ENCODE data around the gene MAD1L1.

Gene MAD1L1

GRCh38 chr7:2080477-2080876 is 152.3 kb downstream of the MAD1L1 start:
- H3K4me2 ChIP-seq (ENCODE audit: low read depth, low read length, poor library complexity, severe bottlenecking): no peak overlapping the region
- no peak overlapping the region for H3K4me3 ChIP-seq (ENCODE audit: insufficient read depth, low read length, poor library complexity, severe bottlenecking)
- H2AFZ ChIP-seq (ENCODE audit: low read depth, low read length, severe bottlenecking): no peak overlapping the region
- no peaks in the 10 kb centered on the region for H3K9me2 ChIP-seq (replicated peaks; ENCODE audit: insufficient read depth, low read length)
- no peak overlapping the region for H3K9ac ChIP-seq (ENCODE audit: low read length)
- H3F3A ChIP-seq (ENCODE audit: insufficient read depth): no peaks in the 10 kb centered on the region
- no peak for TF ChIP-seq CTCF (IDR thresholded peaks at IDR 0.05; ENCODE audit: insufficient read depth, low read length, poor library complexity, severe bottlenecking)
- no peak for TF ChIP-seq EZH2phosphoT487 (conservative IDR thresholded peaks at IDR 0.05; ENCODE audit: low read length)
- no peaks in the 10 kb centered on the region for H3K9me3 ChIP-seq (ENCODE audit: insufficient read depth, low read length)
- no peaks in the 10 kb centered on the region for H3K79me2 ChIP-seq (ENCODE audit: insufficient read depth, low read length)
- no peaks in the 10 kb centered on the region for H3K27me3 ChIP-seq (ENCODE audit: low read length)
- no peak overlapping the region for H3K27ac ChIP-seq (ENCODE audit: low read depth, low read length)
- no peaks in the 10 kb centered on the region for H3K36me3 ChIP-seq (ENCODE audit: low read length)
- no peaks in the 10 kb centered on the region for H4K20me1 ChIP-seq (ENCODE audit: low read depth, low read length)

GRCh38 chr7:2080060-2080387 is 152.7 kb downstream of the MAD1L1 start:
- TF ChIP-seq CTCF (IDR thresholded peaks at IDR 0.05; ENCODE audit: insufficient read depth, low read length, poor library complexity, severe bottlenecking) (no peak), EZH2phosphoT487 (conservative IDR thresholded peaks at IDR 0.05; ENCODE audit: low read length) (no peak)
- H3K79me2 ChIP-seq (ENCODE audit: insufficient read depth, low read length): no peaks in the 10 kb centered on the region
- H3K36me3 ChIP-seq (ENCODE audit: low read length): no peaks in the 10 kb centered on the region
- H3K9me3 ChIP-seq (ENCODE audit: insufficient read depth, low read length): no peaks in the 10 kb centered on the region
- H3K27ac ChIP-seq (ENCODE audit: low read depth, low read length): no peak overlapping the region
- no peak overlapping the region for H3K4me3 ChIP-seq (ENCODE audit: insufficient read depth, low read length, poor library complexity, severe bottlenecking)
- no peak overlapping the region for H2AFZ ChIP-seq (ENCODE audit: low read depth, low read length, severe bottlenecking)
- no peaks in the 10 kb centered on the region for H4K20me1 ChIP-seq (ENCODE audit: low read depth, low read length)
- H3K9me2 ChIP-seq (replicated peaks; ENCODE audit: insufficient read depth, low read length): no peaks in the 10 kb centered on the region
- H3K4me2 ChIP-seq (ENCODE audit: low read depth, low read length, poor library complexity, severe bottlenecking): no peak overlapping the region
- H3K9ac ChIP-seq (ENCODE audit: low read length): no peak overlapping the region
- H3F3A ChIP-seq (ENCODE audit: insufficient read depth): no peaks in the 10 kb centered on the region
- no peaks in the 10 kb centered on the region for H3K27me3 ChIP-seq (ENCODE audit: low read length)

GRCh38 chr7:2079332-2080059 is 153.2 kb downstream of the MAD1L1 start:
- H3F3A ChIP-seq (ENCODE audit: insufficient read depth): no peaks in the 10 kb centered on the region
- H3K79me2 ChIP-seq (ENCODE audit: insufficient read depth, low read length): no peaks in the 10 kb centered on the region
- no peaks in the 10 kb centered on the region for H3K9me3 ChIP-seq (ENCODE audit: insufficient read depth, low read length)
- no peaks in the 10 kb centered on the region for H3K36me3 ChIP-seq (ENCODE audit: low read length)
- no peak overlapping the region for H2AFZ ChIP-seq (ENCODE audit: low read depth, low read length, severe bottlenecking)
- H3K9ac ChIP-seq (ENCODE audit: low read length): no peak overlapping the region
- TF ChIP-seq CTCF (IDR thresholded peaks at IDR 0.05; ENCODE audit: insufficient read depth, low read length, poor library complexity, severe bottlenecking): no peak
- no peak for TF ChIP-seq EZH2phosphoT487 (conservative IDR thresholded peaks at IDR 0.05; ENCODE audit: low read length)
- H4K20me1 ChIP-seq (ENCODE audit: low read depth, low read length): no peaks in the 10 kb centered on the region
- no peak overlapping the region for H3K4me2 ChIP-seq (ENCODE audit: low read depth, low read length, poor library complexity, severe bottlenecking)
- H3K9me2 ChIP-seq (replicated peaks; ENCODE audit: insufficient read depth, low read length): no peaks in the 10 kb centered on the region
- no peaks in the 10 kb centered on the region for H3K27me3 ChIP-seq (ENCODE audit: low read length)
- H3K27ac ChIP-seq (ENCODE audit: low read depth, low read length): no peak overlapping the region
- no peak overlapping the region for H3K4me3 ChIP-seq (ENCODE audit: insufficient read depth, low read length, poor library complexity, severe bottlenecking)
